Islet precursor cell (in vitro differentiated cells): ENCODE data around the gene TMEM204.
"Not testable (repeated sequence)": the region's sequence is repeated elsewhere in the genome, so short reads cannot be mapped to it uniquely, and the experiment has no call there.

Experiments
- DNase-seq: peaks from one replicate; pipeline ENCODE4 v3.0.0-alpha.2; 2018

Gene TMEM204

DNA sequence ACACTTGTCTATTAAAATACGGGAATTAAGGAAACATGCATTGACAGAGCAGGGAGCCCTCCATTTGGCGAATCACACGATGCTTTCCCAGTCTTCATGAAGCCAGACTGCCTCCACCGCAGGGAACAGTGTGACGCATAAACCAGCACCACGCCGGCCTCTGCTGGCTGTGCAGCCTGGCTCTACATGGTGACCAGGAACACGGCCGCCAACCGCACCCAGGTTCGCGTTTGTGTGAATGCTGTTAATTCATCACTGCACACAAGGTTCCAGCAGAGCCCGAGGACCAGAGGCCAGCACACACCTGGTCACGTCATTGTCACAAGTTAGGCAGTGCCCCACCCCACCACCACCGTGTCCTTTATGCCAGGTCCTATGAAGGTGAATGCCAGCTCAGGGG, 26.7 kb downstream of the TMEM204 start:
- DNase-seq, result no peak

DNA sequence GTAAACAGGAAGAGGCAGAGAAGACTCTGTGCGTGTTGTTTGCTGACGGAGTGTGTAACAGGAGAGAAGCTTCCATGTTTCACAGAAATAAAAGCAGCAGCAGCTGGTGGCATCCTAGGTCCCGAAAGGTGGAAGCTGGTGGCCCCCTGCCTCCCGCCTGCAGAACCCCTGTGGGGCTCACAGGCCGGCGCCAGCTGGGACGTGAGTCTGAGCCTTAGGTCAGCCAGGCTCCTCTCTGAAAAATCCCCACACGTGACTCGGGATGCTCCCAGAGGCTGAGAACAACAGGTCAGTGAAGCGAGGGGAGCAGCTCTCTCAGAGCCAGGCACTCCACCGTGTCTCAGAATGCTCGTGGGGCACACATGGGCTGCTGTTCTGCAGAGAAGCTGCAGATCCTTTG, 27.4 kb downstream of the TMEM204 start:
- DNase-seq, result no peak

DNA sequence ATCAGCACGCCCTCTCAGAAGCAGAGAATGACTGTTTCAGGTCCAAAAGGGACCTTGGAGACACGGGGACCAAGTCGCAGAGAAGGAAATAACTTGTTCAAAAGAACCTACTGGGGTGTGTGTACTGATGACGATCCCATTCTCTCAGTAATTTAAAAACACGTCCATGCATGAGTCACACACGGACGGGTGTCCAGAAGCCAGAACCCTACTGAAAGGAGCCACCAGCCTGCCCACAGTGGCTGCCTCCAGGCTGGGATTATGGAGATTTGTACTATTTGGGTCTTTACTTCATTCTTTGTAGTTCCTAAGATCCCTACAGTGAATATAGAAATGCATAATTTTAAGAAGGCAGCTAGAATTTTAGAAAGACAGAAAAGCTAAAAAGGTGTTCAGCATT, 27.8 kb downstream of the TMEM204 start:
- no peak for DNase-seq

DNA sequence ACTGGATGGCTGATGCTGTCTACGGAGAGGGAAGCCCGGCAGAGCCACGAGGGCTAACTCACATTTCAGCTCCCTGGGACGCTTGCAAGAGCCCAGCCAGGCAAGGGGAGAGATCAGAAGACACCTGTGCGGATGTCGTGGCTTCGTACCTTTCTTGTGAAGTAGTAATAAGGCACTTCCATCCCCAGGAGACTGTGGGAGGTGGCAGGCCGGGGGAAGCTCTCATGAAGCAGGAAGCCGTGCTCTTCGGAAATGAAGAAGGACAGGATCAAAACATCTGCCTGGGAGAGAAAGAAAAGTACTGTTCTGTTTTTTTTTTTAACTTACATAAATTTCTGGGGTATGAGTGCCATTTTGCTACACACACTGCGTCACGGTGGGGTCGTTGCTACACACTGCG, 28.4 kb downstream of the TMEM204 start:
- DNase-seq, result no peak

DNA sequence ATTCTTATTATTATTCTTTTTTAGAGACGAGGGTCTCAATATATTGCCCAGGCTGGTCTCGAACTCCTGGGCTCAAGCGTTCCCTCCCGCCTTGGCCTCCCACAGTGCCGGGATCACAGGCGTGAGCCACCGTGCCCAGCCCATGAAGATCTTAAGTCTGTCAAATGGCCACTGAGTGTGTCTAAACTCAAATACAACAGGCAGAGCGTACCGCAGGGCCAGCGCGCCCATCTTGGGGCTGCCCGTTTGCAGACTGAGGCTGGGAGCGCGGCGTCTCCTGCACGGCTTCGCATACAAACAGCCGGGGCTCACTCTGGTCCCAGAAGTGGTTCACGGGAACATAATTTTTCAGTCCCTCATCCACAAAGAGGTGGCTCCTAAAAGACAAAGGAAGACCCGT, 30.3 kb downstream of the TMEM204 start:
- no peak for DNase-seq

DNA sequence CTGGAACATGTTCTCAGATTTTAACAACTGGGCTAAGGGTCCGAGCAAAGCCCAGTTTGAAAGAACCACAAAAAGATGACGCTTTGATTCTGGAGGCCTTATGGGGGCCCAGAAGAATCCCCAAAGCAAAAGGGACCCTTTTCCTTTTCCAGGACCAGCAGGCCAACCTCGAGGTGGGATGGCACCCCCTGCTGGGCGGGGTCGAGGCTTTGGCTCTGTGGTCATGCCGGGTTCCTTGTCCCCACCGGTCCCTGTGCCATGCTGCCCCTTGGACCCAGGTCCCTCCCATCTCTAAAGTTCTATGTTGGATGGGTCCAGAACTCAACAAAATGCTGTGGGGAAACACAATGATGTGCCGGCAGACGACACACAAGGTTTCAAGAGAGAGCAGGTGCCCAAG, 30.9 kb downstream of the TMEM204 start:
- DNase-seq, result no peak

DNA sequence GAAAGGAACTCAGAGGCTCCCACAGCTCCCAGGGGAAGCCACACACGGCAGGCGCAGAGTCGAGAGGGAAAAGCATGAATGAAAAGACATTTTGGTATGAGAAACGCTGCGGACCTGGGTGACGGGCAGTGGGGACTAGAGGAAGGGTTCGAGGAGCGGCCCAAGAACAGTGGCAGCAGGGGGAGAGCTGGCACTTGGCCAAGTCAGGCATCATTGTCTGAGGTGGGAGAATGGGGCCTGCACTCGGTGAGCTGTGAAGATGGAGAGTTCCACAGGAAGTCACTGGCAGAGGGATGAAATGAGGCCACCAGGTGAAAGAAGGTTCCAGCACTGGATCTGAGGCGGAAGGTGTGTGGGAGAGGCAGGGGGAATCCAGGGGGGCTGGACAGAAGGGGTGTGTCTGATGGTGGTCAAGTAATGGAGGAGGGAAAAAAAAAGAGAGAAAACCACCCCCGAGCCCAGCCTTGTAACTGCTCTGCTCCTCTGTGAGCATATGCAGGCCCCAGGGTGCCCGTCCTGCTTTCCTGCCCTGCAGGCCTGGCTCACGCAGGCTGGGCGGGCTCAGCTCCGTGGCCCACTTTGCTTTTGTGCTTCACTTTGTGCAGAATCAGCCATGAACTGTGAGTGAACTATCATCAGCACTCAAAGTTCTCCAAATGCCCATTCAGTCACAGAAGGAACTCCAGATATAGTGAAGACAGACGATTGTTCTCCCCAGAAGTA, 31.8 kb downstream of the TMEM204 start:
- DNase-seq, result no peak

DNA sequence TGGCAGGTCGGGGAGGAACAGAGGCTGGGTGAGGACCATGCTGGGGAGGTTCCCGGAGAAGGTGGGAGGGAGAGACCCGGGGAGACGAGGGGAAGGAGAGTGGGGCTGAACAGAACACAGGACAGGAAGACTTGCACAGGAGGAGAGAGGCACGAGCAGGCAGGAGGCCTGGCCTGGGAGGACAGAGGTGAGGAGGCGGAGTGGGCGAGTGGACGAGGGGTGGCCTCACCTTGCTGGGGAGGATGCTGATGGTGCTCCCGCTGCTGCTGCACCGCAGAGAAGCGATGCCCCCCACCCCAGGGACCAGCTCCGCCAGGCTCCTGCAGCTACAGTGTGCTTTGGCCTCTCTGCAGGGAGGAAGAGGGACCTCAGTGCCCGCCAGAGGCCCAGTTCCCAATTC, 34.5 kb downstream of the TMEM204 start:
- DNase-seq, result no peak

DNA sequence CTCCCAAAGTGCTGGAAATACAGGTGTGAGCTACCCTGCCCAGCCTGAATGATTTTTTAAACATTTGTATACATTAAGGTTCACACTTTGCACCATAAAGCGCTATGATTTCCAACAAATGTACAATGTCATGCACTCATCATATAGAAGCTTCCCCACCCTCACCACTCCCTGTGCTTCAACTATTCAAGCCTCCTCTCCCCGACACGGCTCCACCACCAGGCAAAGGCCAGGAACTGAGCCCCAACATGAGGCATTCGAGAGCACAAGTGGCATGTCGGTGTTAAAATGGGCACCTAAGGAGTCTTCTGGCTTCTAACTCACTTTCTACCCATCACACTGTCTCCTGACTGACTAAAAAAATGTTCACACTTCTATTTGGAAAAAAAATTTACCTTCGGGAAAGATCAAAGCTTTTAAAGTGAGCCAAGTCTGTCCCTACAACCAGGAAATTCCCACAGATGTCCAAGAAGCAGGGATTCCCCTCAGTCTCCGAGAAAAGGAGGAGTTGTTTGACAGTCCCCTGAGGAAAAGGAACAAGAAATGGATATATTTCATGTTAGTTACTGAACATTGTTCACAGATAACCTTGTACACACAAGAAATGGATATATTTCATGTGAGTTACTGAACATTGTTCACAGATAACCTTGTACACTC, 37.7 kb downstream of the TMEM204 start:
- DNase-seq, result no peak

DNA sequence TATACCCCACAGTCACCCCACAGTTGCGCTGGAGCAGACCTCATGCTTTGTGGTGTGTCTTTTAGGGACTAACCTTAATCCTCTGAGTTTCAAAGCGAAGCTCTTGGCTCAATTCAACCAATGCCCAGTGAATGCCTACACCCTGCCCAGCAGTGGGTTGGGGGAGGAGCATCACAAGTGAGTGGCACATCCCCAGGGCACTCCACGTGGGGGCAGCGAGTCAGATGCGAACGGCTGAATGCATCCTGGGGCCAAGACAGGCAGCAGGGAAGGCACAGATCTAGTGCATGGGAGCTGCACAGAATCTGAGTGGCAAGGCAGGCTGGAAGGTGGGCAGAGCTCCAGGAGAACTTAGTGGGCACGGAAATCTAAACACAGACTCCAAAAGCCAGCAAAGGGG, 39.2 kb downstream of the TMEM204 start:
- no peak for DNase-seq

DNA sequence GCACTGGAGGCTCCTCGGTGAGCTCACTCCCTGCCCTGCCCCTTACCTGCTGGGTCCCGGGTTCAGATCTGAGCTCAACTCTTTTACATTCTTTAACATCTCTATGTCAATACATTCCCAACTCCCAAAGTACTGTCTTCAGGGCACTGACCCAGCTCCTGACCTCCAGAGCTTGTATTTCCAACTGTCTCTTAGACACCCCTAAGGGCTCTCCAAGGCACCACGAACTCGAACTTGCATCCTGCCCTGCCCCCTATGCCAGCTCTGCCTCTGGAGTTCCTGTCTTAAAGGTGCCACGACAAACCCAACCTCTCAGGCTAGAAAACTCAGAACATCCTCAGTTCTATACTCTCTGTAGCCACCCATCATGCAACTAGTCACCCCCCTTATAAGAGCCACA, 39.8 kb downstream of the TMEM204 start:
- no peak for DNase-seq

DNA sequence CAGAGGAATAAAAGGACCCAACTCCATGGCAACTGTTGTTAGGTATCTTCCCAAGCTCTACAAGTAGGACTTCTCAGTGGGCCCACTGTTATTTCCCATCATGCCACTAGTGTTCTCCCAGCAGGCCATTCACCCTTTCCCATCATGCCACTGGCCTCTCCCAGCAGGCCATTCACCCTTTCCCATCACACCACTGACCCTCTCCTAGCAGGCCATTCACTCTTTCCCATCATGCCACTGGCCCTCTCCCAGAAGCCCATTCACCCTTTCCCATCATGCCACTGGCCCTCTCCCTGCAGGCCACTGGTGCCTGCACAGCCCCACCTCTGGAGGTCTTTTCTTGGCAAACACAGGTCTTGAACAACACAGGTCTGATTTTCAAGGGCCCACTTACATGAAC, 42.1 kb downstream of the TMEM204 start:
- no peak for DNase-seq

DNA sequence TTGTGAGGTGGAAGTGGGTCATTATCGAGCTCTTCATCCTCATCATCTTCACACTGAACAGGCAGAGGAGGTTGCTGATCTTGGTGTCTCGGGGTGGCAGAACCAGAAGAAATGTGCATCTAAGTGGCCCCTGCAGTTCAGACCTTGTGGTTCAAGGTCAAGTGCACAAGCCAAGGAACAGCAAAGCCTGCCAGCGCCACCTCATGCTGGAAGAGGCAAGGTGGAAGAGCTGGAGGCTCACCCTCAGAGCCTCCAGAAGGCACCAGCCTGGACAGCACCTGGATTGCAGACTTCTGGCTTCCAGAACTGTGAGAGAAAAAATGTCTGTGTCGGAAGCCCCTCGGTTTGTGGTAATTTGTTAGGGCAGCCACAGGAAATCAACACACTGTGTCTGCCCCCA, 45.7 kb downstream of the TMEM204 start:
- no peak for DNase-seq

DNA sequence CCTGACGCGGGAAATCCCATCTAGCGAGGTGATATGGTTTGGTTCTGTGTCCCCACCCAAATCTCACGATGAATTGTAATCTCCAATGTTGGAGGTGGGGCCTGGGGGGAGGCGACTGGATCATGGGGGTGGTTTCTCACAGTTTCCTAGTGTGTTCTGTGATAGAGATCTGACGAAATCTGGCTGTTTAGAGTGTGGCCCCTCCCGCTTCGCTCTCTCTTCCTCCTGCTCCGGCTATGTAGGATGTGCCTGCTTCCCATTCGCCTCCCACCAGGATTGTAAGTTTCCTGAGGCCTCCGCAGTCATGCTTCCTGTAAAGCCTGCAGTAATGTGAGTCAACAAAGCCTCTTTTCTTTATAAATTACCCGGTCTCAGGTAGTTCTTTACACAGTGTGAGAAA, 46.8 kb downstream of the TMEM204 start:
- DNase-seq, result no peak

DNA sequence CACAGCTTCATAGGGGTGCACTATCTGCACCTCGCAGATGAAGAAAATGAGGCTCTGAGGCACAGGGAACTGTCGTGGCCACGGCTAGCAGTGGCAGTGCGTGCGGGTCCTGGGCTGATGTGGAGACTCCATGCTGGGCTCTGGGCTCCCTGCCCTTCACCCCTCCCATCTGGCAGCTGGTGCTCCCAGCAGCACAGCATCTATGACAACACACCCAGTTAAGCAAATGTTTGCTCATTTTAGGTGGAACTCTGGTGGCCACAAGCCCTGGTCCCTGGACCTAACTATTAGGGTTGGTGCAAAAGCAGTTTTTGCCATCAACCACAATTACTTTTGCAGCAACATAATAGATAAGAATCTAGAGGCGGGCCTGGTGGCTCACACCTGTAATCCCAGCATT, 47.5 kb downstream of the TMEM204 start:
- no peak for DNase-seq

DNA sequence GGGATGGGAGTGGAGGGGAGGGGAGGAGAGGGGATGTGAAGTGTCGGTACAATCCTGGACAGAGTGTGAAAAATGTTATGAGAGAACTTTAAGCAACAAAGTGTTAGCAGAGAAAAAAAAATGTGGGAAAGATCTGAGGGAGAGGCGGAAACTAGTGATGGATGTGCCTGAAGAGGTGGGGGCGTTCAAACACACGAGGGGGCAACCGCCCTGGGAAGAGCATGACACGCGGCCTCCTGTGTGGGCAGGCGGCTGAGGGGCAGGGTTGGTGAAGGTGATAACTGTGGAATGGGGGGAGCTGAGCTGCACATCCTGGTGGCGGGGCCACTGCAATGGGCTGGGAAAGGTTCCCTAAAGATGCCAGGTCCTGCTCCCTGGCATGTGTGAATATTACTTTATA, 48.3 kb downstream of the TMEM204 start:
- DNase-seq, result no peak

DNA sequence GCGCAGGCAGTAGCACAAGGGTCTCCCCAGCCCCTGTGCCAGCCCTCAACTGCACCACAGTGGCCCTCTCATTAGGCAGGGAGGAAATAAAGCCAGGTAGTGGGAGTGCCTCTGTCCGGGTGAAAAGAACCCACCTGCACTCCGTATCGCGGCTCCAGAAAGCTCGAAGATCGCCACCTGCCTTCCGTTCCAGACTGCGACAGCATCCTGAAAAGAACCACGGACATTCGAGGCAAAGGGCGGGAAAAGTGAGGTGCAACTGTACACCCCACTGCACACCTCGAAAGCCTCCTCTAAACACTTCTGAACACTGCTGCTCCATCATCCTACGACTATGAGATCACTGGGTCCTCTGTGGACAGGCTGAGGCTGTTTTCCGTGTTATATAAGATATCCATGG, 49.7 kb downstream of the TMEM204 start:
- no peak for DNase-seq

DNA sequence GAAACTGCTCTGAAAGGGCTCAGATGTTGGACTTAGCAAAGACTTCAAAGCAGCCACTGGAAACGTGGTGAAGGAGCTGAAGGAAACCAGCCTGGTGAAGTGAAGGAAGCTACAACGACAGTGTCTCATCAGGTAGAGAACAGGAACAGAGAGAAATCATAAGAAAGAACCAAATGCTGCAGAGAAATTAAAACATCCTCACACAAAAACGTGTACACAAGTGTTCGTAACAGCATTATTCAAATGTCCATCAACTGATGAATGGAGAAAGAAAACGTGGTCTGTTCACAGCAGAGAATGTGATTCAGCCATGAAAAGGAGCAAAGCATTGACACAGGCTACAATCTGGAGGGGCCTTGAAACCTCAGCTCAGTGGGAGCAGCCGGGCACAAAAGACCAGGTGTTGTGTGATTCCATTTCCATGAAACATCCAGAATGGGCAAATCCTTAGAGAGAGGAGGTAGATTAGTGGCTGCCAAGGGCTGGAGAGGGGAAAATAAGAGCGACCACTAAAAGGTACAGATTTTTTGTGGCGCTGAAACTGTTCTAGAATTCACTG, 51.5 kb downstream of the TMEM204 start:
- DNase-seq, result no peak

DNA sequence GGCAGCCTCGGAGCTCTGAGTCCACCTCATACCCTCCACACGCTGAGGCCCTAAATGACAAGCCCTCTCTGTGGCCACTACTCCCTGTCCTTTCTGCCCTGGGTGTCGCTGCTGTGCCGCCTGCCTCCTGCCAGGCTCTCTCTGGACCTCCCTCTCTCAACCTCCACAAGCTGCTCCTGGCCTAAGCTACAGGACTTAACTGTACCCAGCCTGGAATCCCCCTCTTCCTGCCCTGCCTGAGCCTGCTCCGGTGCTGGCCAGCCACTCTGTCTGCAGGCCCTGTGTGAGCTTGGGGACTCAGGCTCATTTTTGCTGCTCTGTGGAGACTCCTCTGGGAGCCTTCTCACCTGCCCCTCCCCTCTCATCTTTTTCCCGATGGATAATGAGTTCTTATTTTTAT, 56.9 kb downstream of the TMEM204 start:
- DNase-seq, result peak; percentile 44

DNA sequence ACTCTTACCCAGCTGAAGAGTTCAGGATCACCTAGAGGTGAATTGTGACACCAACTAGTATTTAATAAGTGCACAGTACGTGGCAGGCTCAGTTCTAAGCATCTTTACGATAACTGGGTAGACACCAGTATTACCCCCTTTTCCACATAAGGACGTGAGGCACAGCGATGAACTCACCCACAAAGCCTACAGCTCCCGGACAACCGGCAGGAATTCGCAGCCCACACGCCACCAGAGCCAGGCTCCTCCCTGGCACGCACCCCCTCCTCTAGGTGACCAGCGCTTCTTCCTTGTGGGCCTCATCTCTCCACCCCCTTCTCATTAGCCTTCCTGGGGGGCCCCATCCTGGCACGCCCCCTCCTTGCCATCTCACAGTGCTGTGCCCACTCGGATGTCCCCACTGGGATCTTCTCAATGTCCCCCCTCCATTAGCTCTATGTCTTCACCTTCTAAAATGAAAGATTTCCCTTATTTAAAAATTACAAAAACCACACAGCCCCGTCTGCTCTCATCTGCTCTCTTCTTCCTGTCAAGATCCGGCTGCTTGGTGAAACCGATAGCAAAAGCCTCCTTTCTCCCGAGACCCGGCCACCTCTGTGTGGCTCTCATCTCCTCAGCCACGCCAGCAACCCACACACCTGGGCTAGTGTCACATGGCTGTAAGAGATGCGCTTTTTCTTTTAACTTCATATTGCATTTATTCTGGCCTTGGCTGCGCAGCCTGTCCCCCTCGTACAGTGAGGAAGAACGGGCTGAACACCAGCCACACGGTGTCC, 57.7 kb downstream of the TMEM204 start:
- DNase-seq, result peak; percentile 31

DNA sequence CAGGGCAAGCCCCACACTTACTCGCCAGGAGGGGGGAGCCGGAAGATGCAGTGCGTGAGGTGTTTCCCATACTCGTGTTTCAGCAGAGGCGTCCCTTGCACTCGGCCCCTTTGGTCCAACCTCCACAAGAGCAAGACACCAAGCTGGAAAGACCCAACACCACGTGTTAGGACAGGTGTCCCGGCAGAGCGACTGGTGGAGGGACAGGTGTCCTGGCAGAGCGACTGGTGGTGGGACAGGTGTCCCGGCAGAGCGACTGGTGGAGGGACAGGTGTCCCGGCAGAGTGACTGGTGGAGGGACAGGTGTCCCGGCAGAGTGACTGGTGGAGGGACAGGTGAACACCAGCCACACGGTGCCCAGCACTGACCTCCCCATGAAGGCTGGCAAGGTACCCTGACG, 59.0 kb downstream of the TMEM204 start:
- no peak for DNase-seq

DNA sequence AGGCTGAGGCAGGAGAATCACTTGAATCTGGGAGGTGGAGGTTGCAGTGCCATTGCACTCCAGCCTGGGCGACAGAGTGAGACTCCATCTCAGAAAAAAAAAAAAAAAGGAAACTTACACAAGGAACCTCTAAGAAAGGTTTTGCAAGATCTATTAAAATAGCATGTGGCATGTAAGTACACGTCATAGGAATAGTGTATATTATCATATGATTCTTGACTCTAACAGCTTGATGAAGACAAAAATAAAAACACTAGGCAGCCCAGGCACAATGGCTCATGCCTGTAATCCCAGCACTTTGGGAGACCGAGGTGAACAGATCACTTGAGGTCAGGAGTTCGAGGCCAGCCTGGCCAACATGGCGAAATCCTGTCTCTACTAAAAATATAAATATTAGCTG, 62.0 kb downstream of the TMEM204 start:
- DNase-seq, result not testable (repeated sequence)

DNA sequence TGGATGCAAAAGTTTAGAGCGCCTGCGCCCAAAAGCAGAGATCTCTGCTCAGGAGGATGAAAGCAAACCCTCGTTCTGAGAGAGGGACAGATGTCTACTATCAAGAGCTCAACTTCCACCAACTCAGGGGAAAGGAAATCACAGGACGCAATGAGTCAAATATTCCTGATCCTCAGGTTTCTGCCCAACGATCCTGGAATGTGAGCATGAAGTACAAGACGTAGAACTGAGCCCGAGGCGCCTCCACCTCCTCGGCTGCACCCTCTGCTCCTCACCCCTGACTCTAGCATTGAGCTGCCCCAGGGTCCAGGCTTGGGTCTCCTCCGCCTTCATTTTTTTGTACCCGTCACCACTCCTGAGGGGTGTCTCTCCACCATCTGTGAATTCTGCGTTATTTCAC, 63.0 kb downstream of the TMEM204 start:
- no peak for DNase-seq

DNA sequence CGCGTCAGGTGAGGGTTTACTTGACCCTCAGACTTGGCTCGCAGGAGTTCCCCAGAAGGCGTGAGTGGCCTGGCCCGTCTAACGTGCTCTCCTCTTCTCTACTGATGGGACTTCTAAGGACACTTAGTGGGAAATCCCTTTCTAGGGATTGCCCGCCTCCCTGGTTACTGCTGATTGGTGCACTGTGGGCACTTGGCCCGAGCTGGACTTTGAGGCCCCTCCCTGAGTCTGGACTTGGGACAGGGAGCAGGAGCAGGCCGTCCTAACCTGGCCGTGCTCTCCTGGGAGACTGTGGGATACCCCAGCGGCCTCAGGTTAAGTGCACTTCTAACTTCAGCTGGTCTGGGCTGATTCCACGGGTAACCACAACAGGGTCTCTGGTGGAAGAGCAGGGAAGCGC, 63.7 kb downstream of the TMEM204 start:
- no peak for DNase-seq
